Activated gamma-delta T cell (primary cell): ENCODE data around the gene CYP4F22.
A peak's percentile ranks its signal among the peaks of the same experiment; 100 is the strongest.

Experiments
- DNase-seq: peaks from one replicate; lab custom pipeline; 2025; lab: John Stamatoyannopoulos, UW

Gene CYP4F22

GRCh38 chr19:15534957-15535864 is 26.9 kb downstream of the CYP4F22 start:
- no peak for DNase-seq

GRCh38 chr19:15536350-15536749 is 28.0 kb downstream of the CYP4F22 start:
- DNase-seq, result no peak

GRCh38 chr19:15538774-15539173 is 30.4 kb downstream of the CYP4F22 start:
- no peak for DNase-seq

GRCh38 chr19:15539638-15540037 is 31.3 kb downstream of the CYP4F22 start:
- no peak for DNase-seq

- no peak for DNase-seq
These were observed 32.1 kb downstream of the CYP4F22 start for GRCh38 chr19:15540435-15540834.

- no peak for DNase-seq
These were observed 36.0 kb downstream of the CYP4F22 start for GRCh38 chr19:15544283-15544682.

- no peak for DNase-seq
These were observed 36.6 kb downstream of the CYP4F22 start for GRCh38 chr19:15544970-15545369.

- no peak for DNase-seq
These were observed 40.3 kb downstream of the CYP4F22 start for GRCh38 chr19:15548648-15549047.

GRCh38 chr19:15549581-15549980 is 41.3 kb downstream of the CYP4F22 start:
- no peak for DNase-seq

- no peak for DNase-seq
These were observed 41.9 kb downstream of the CYP4F22 start for GRCh38 chr19:15550273-15550672.

GRCh38 chr19:15550929-15551292 is 42.6 kb downstream of the CYP4F22 start:
- no peak for DNase-seq

- DNase-seq, result peak; percentile 46
These were observed 43.1 kb downstream of the CYP4F22 start for GRCh38 chr19:15551293-15552004.

- DNase-seq, result no peak
These were observed 46.7 kb downstream of the CYP4F22 start for GRCh38 chr19:15555021-15555420.

GRCh38 chr19:15555759-15556633 is 47.7 kb downstream of the CYP4F22 start:
- peak; percentile 87 for DNase-seq

- DNase-seq, result no peak
These were observed 48.4 kb downstream of the CYP4F22 start for GRCh38 chr19:15556634-15557181.

GRCh38 chr19:15557223-15557622 is 48.9 kb downstream of the CYP4F22 start:
- DNase-seq, result no peak

- DNase-seq, result no peak
These were observed 53.8 kb downstream of the CYP4F22 start for GRCh38 chr19:15562145-15562544.

GRCh38 chr19:15562861-15563260 is 54.5 kb downstream of the CYP4F22 start:
- DNase-seq, result no peak

- no peak for DNase-seq
These were observed 55.0 kb downstream of the CYP4F22 start for GRCh38 chr19:15563325-15563794.

GRCh38 chr19:15563931-15564330 is 55.6 kb downstream of the CYP4F22 start:
- DNase-seq, result no peak

- no peak for DNase-seq
These were observed 56.3 kb downstream of the CYP4F22 start for GRCh38 chr19:15564534-15565168.
